ENCODE data around the gene ACP1.

ACP1 gene

DNA sequence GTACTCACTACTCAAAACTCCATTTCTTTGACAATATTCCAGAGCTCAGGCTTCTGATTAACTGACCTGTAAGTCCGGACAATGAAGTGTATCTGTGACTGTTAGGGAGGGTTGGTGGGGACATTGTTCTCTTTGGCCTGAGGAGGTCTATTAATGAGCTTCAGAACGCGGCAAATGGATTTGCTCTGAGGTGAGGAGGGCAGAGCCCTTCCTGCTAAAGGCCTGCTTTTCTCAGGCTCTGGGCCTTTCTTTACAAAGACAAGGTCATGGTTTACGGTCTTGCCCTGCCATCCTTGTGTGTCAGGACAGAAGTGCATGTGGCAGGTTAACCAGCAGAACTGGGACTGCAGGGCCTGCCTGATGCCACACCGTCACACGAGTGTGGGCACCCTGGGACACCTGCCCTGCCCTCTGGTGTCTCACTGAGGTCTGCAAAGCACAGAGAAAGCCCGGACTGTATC lies 15.9 kb downstream of the ACP1 start:
- DNase-seq (ENCODE audit: low spot score) = no peak
- FAIRE-seq = no peak

DNA sequence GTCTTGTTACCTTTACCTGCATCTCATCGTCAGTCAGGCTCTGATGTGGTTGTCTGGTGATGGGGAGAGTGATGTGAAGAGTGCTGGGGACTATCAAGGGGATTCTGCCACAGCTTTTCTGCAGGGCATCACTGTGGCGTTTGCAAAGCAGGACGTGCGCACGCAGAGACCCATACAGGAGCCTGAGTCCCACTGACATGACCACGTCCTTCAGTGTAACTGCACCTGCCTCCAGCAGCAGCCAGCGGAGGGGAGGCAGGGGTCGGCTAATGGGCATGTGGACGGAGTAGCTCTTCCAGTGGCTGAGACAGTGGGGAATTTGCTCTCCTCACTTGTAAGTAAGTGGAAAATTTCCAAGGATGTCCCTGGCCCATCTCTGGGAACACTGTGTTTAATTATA lies 16.6 kb downstream of the ACP1 start:
- no peak for FAIRE-seq
- no peak for DNase-seq (ENCODE audit: low spot score)

DNA sequence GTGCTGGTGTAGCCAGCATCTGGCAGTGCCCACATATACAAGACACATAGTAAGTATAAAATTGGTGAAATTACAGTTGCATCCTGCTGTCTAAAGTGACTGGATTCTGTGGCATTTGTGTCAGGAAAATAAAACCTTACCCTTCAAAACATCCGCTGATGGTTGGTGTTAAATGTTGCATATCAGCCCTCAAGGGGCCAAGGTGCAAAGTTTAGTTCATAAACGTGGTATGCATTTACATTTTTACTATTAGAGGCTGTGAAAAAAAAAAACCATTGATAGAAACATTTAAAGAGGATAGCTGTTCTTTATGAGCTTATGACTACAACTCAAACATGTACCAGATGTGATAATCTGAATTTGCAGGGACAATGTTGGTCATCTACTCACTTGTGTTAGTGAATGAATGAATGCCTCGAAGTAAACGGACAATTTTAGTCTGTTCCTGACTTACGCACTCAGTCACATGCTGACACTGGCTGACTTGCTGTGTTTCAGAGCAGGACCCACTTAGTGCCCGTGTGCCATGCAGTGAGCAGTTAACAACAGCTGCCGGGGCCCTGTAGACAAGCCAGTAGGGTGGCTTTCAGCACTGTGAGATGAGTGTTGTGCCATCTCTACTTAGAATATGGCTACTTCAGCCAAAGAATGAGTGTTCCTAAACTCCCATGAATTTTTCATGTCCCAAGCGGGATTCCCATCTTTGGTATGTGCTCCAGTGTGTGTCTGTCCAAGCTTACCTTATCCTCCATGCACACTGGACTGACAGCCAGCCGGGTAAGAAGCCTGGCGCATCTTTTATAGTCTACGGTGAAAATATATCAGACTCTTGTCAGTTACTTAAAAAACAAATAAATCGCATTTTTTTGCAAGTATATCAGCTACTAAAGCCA lies 17.9 kb downstream of the ACP1 start:
- no peak for DNase-seq (ENCODE audit: low spot score)
- no peak for FAIRE-seq

DNA sequence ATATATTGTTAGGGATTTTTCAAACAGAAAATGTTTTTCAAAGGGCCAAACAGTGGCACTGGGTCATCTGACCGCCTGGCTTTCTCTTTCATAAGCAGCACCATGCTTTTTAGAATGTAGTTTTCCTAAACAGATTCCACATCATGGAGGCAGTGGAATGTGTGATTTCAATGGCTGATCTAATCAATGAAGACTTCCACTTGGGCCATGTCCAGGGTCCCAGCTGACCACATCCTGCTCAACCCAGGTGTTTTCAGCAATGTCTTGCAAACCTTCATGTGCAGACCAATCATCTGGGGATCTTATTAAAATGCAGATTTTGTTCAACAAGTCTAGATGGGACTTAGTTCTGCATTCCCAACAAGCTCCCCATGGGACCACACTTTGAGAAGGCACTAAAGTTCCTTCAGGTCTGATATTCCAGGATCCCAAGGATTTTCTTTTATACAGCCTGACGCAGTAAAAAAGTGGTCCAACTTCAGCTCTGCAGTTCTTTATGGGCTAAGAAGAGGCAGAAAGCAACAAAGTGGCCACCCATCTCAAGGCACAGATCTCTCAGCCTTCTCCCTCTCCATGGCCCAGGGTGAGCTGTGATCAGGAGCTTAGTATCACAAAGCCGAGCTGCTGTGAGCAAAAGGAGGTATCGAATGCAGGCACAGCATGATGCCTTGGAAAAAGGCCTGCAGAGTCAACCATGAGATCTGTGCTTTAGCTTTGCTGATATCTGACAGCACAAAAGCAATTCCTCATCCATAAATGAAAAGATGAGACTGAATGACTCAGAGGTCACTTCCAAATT lies 19.4 kb downstream of the ACP1 start:
- no peak for FAIRE-seq

DNA sequence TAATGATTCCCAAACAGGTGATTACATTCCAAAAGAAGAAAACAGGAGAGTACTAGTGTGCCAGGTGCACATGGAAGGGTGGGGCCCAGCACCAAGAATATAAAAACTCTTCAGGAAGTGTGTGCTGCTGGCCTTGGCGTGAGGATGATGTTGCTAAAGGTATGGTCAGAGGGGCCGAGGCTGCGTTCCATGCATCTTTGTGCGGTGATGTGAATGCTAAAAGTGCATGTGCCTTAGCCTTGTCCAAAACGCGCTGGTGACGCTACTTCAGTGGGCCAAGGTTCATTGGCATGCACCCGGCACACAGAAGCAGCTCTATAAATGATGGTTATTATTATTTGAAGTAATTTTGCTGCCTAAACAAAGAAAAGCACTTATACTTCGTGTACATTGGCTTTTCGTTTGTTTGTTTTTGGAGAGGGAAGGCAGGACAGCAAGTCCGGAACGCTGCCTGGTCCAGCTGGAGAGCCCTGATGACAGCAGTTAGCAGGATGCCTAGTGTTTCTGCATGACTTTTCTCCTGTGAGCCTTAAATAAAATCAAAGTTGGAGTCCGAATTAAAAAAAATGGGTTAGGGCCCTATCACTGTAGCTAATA lies 20.2 kb downstream of the ACP1 start:
- no peak for FAIRE-seq
- no peak for DNase-seq (ENCODE audit: low spot score)

More for the DNA sequence above, 19.4 kb downstream of the ACP1 start:
- DNase-seq (ENCODE audit: low spot score) = no peak

DNA sequence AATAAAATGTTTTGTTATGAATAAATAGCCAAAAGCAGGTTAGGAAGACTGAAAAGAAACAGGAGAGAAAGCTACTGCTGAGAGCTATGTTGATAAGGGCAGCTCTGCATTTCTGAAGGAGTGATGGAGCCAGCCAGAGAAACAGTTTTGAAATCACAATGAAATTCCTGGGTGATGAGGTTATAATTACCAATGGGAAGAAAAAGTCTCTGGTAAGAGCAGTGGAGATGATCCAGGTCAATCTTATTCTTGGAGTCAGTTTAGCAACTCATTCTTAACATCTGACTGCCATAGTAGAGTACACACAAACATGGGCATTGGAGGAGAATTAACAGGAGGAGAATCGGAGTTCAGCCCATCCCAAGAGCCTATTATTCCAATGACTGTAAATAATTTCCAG lies 20.8 kb downstream of the ACP1 start:
- DNase-seq (ENCODE audit: low spot score) (peak; percentile 56), FAIRE-seq (no peak)

DNA sequence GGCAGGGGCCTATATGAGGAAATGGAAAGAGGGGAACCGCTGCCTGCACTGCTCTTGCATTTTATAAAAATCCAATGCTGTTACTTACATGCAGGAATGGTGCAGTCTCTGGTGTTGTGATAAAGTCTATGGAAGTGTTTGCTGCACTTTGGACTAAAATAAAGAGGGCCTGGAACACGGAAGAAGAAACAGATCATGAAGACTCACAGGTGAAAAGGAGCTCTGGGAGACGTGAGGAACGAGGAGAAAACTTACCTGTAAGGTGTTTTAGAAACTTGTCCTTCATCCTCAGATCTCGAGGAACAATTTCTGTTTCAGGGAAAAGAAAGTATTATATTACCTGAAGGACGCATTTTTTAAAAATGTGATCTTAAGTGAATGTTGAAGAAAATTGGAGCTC lies 21.3 kb downstream of the ACP1 start:
- no peak for DNase-seq (ENCODE audit: low spot score)
- no peak for FAIRE-seq

DNA sequence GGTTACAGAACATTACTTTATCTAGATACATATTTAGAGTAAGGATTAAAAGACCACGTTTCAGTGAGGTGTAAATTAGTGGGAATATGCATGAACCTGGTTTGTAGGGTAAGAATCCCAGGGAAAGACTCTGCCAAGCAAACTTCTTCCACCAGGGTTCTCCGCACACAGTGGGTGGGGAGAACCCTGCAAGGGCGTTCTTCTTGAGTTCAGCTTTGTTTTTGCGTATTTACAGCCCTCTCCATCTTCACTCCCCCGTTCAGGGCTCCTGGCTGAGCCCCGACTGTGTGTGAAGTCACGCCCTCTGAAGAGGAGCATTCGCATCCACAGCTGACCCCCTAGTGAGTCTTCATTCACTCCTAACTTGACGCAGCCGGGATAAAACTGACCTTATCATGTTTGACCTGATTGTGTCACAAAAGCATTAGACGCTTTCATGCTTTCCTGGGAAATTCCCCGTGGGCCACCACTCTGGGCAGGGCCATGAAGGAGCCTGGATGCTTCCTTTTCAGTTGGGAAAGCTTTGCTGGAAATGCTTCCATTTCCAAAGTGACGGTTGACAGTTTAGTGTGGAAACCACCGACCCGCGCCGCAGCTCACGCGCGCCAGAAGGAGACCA lies 22.1 kb downstream of the ACP1 start:
- FAIRE-seq (no peak), DNase-seq (ENCODE audit: low spot score) (no peak)

DNA sequence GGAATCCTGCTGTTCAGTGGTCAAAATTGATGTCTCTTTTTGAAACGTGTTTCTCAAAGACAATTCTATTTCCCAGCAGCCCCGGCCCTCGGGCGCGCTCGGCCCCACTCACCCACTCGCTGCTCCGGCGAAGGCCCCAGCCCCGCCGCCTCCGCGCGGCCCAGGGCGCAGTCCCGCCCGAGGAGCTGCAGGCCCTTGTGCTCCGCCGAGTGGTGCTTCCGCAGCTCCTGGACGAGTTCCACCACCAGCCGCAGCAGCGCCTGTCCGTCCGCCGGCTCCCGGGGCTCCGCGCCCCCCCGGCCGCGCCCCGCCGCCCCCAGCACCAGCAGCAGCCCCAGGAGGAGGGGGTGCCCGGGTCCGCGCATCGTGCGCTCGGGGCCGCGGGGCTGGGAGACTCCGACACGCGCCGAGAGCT lies 22.7 kb downstream of the ACP1 start:
- FAIRE-seq (no peak), DNase-seq (ENCODE audit: low spot score) (no peak)

DNA sequence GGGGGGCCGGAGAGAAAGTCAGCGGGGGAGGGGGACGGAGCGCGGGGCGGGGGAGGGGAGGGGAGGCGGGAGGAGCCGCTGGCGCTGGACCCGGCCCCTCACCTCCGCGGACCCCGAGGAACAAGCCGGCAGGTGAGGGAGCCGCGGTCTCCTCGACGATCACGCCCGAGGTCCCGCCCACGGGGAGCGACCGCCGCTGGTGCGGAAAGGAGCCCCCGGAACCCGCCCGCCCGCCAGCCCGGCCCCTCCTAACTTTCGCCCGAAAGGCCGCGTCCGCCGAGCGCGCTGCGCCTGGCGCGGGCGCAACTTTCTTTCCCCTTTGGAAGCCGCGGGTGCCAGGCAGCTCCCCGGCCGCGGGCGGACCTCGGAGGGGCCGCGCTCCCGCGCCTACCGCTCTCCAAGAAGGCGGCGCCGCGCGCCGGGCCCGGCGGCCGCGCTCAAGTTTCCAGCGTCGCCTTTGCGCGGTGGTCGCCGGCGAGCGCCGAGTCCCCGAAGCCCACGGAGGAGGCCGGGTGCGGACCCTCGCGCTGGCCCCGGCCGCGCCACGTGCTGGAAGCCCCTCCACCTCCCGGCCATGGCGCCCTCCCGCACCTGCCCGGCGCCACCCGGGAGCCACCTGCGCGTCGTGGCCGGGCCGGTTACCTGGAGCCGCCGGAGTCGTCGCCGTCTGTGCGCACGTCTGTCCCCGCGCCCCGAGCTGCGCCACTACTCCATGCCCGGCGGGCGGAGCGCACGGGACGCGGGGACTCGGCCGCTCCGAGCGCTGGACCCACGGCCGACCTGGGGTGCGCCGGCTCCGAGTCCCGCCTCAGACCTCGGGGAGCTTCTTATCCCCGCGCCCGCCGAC lies 23.4 kb downstream of the ACP1 start, which contains the start of gene ALKAL2:
ALKAL2 (minus strand) TSS at position 181 of the 847 bp plus-strand sequence. CDS start 256 bp downstream, outside the sequence.
- FAIRE-seq = no peak

DNA sequence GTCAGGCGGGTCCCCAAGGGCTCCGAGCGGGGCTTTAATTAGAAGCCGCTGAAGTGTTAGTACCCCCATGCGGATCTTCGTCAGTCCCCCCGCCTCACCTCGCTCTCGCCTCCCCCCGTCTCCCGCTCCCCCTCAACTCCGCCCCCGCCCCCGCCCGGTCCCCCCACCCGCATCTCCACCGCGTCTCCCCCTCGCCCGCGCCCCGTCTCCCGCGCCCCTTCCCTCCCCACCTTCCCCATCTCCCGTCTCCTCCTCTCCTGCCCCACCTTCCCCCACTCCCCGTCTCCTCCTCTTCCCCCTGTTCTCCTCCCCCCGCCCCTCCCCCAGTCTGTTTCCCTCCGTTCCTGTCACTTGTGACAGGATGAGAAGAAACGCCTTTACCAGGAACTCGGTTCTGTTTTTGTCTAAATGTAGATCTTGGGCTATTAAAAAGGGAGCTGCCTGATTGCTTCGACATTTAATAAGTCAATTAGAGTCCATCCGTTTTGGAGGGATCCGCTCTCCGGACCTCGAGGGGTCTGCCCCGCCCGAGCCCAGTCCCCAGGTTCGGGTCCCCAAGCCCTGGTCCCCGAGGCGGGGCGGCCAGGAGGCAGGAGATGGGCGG lies 24.1 kb downstream of the ACP1 start:
- FAIRE-seq = no peak

More for the DNA sequence above, 23.4 kb downstream of the ACP1 start, which contains the start of gene ALKAL2:
- no peak for DNase-seq (ENCODE audit: low spot score)

DNA sequence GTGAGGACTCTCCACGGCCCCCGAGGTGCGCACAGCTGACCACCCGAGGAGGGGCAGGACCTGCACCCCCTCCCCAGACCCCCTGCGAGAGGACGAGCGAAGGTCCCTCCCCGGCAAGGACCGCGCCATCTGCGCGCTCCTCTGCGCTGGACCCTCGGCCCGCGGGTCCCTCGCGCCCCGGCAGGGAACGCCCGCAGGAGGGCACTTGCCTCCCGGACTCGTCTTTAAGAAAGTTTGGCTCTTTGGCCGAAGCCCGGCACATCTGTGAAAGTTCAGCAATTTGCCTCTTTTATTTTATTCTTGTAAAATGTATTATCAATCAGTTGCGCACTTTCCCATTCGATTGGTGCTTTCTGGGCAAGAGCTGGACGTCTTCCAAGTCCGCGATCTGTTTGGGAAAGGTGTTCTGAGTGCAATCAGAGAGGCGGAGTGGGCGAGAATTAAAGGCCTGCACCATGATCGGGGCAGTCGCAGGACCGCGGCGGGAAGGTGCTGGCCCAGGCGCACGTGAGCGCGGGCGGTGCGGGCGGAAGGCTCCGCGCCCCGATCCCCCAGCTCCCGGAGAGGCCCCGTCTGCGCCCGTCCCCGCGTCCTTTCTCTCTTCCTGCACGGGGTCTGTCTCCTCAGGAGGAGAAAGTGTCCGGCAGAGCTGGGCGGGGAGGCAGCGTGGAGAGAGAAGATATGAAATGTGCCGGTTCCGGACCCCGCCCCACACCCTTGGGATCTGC lies 24.8 kb downstream of the ACP1 start:
- no peak for DNase-seq (ENCODE audit: low spot score)
- no peak for FAIRE-seq

More for the DNA sequence above, 24.1 kb downstream of the ACP1 start:
- no peak for DNase-seq (ENCODE audit: low spot score)

DNA sequence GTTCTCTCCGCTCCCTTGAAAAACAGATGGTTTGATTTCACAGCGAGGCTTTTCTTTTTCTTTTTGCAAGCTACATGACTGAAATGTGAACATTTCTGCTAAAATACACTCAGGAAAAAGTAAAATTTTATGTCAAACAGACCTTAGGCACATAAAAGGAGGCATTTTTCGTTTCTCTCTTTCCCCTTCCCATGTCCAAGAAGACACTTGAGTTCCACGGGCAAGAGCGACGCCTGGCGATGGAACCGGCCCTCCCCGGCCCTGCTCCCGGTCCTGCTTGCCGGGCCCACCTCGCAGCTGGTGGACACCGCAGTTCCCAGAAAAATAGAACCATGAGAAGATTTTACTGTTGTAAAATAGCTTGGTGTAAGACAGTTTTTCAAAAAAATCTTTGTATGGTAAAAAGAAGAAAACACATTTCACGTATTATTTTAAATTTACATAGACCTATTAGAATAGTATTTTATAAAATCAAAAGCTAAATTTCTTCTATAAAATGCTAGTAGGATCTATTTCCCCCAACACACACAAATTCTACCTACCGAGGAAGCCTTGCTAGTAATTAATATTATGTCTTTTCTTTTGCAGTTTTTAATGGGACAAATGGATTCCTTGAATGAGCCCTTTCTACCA lies 25.5 kb downstream of the ACP1 start:
- FAIRE-seq = no peak
- DNase-seq (ENCODE audit: low spot score) = peak; percentile 21

DNA sequence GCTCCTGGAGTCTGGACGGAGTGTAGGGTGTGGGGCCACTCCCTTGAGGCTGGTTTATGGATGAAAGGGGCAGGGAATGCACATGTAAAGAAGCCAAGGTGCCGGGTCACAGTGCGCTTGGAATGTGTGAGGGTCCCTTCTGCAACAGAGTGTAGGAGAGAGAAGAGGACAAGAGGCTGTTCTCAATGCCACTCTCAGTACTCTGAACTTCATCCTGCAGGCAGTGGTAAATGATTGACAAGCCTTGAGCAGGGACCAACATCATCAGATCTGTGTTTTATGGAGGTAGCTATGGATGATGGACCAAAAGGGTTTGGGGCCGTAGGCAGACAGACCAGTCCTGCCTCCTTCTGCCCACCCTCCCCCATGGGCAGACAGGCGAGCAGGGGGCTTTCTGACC lies 30.3 kb downstream of the ACP1 start:
- no peak for FAIRE-seq
- DNase-seq (ENCODE audit: low spot score) = no peak

DNA sequence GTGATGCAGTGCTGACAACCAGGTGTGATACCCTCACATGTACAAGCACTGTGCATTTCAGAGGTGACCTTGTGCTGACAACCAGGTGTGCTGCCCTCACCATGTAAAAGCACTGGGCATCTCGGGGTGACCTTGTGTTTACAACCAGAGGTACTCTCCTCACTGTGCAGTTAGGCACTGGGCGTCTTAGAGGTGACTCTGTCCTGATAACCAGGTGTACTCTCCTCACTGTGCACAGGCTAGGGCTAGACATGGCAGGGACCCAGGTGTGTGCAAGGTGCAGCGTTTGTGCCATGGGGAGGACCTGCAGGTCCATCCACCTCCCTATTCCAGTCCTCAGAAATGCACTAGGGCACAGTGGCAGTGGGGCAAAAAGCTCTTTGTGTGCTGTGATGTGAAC lies 31.6 kb downstream of the ACP1 start:
- no peak for DNase-seq (ENCODE audit: low spot score)
- FAIRE-seq = no peak

DNA sequence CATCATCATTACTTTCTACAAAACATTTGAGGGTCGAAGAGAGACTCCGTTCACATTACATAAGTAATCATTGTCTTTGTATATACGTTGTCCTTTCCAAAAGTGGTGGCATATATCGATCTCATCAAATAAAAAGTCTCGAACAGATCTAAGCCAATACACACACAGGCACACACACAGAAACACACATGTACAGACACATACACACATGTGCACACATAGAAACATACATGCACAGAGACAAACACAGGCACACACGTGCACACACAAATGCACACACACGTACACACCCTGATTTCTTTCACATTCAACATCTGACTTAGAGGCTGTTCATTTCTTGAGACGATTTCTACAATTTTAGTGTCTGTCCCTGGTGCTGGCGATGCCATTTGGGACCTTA lies 40.6 kb downstream of the ACP1 start:
- DNase-seq (ENCODE audit: low spot score) (no peak), FAIRE-seq (no peak)

DNA sequence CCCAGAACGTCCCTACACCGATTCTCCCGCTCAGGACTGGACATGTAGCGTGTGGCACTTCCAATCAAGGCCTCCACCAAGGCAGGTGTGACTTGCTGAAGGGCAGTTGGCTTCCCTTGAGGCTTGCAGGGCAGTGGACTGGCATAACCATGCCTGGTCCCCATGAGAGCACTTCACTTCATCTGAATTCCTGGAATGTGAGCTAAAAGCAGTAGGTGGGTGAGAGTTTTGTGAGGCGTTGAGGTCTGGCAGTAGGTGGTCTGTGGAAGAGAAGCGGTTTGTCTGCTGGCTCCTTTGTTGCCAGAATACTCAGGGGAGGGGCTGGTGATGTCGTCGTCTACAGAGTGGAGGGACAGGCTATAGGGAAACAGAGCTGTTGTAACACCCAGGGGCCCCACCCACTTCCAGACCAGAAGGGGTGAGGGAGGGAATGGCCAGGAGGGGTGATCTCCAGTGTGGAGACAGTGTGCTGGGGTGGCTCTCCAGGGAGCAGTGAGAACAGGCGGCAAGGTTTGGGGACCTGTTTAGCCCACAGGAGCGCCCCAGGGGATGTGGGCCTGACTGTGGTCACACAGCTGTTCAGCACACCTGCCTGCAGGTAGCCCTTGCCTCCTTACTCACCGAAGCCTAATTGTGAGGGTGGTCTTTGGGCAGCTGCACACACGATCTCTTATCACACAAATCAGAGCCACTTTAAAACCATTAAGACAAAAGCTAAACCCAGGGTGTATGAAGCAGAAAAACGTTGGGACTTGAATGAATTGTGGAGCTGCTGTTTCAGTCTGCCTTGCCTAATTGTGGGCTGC lies 44.6 kb downstream of the ACP1 start:
- DNase-seq (ENCODE audit: low spot score) (no peak), FAIRE-seq (no peak)

DNA sequence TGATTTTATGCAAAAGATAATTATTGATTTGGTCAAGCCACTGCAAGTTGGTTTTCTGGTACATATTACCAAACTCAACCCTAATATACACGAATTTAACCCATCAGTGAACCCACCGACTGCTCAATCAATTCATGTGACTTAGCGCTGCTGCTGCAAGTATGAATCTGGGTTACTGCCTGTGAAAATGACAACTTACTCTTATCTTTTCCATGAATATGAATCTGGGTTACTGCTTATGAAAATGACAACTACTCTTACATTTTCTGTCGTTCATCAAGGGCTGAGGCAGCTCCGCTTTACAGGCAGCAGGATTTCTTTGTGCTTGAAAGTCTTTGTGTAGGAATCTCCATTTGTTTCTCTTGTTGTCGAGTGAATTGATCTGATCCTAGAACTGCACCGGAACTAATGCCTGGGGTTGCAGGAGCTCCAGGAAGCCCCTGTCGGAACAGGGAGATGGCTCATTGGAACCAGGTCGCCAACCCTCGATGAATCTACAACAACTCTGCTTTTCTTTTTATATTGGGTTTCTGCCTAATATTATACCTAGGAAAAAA lies 45.3 kb downstream of the ACP1 start:
- FAIRE-seq (no peak), DNase-seq (ENCODE audit: low spot score) (no peak)
